H9 (cell line): Measurements from ENCODE around the gene RFX8. TPM values are rescaled to one million over a fixed set of nuclear protein-coding genes. Genes with fewer than 3 reads are reported as not detected.

Experiments used
- DNase-seq: peaks from one replicate; pipeline ENCODE4 v3.0.0-alpha.2; 2017
- H2AFZ ChIP-seq: one replicate; pipeline ENCODE4 v1.6.1; 2013; ENCODE audit warnings: mild to moderate bottlenecking, low read length, control low read depth, moderate library complexity
- H2AK5ac ChIP-seq: 2 replicates; pipeline ENCODE4 v1.6.1; 2013; ENCODE audit warnings: low read length, control low read depth, mixed read lengths; ENCODE audit not compliant: insufficient read length
- H2BK120ac ChIP-seq: one replicate; pipeline ENCODE4 v1.6.1; 2013; ENCODE audit warnings: low read depth, mild to moderate bottlenecking, low read length, control low read depth, inconsistent platforms; ENCODE audit not compliant: poor library complexity, severe bottlenecking
- H2BK12ac ChIP-seq: 2 replicates; pipeline ENCODE4 v1.6.1; 2013; ENCODE audit warnings: low read length, control low read depth, mixed read lengths, low read depth; ENCODE audit not compliant: insufficient read length
- H2BK15ac ChIP-seq: 2 replicates; pipeline ENCODE4 v1.6.1; 2013; ENCODE audit warnings: low read depth, low read length, control low read depth
- H2BK20ac ChIP-seq: one replicate; pipeline ENCODE4 v1.6.1; 2013; ENCODE audit warnings: low read depth, mild to moderate bottlenecking, low read length, control low read depth, inconsistent platforms; ENCODE audit not compliant: poor library complexity, severe bottlenecking
- H2BK5ac ChIP-seq: 2 replicates; pipeline ENCODE4 v1.6.1; 2013; ENCODE audit warnings: low read length, control low read depth, mixed read lengths; ENCODE audit not compliant: insufficient read length
- H3K14ac ChIP-seq: 2 replicates; pipeline ENCODE4 v1.6.1; 2013; ENCODE audit warnings: low read length, control low read depth; ENCODE audit not compliant: insufficient read depth
- H3K18ac ChIP-seq: 2 replicates; pipeline ENCODE4 v1.6.1; 2013; ENCODE audit warnings: low read depth, mild to moderate bottlenecking, mixed read lengths, low read length, control low read depth; ENCODE audit not compliant: insufficient read length
- H3K23ac ChIP-seq: 2 replicates; pipeline ENCODE4 v1.6.1; 2013; ENCODE audit warnings: low read length, control low read depth, mixed read lengths, low read depth; ENCODE audit not compliant: insufficient read length
- H3K23me2 ChIP-seq: 2 replicates; pipeline ENCODE4 v1.6.1; 2013; ENCODE audit warnings: low read depth, mild to moderate bottlenecking, mixed read lengths, low read length, control low read depth; ENCODE audit not compliant: insufficient read length, poor library complexity, severe bottlenecking
- H3K27ac ChIP-seq: 2 replicates; pipeline ENCODE4 v1.5.1; 2013; ENCODE audit warnings: low read length, control low read depth, mixed read lengths, low read depth; ENCODE audit not compliant: insufficient read length
- H3K27me3 ChIP-seq: 2 replicates; pipeline ENCODE4 v1.6.1; 2013; ENCODE audit warnings: low read length, control low read depth, inconsistent platforms; ENCODE audit not compliant: insufficient read depth
- H3K4ac ChIP-seq: 2 replicates; pipeline ENCODE4 v1.6.1; 2013; ENCODE audit warnings: low read depth, mild to moderate bottlenecking, control low read depth, inconsistent platforms, low read length, moderate library complexity
- H3K4me1 ChIP-seq: 2 replicates; pipeline ENCODE4 v1.6.1; 2013; ENCODE audit warnings: low read length, control low read depth, inconsistent platforms; ENCODE audit not compliant: insufficient read depth
- H3K4me2 ChIP-seq: 2 replicates; pipeline ENCODE4 v1.6.1; 2013; ENCODE audit warnings: low read length, control low read depth, mixed read lengths; ENCODE audit not compliant: insufficient read length, insufficient read depth
- H3K56ac ChIP-seq: 2 replicates; pipeline ENCODE4 v1.6.1; 2013; ENCODE audit warnings: low read depth, mild to moderate bottlenecking, mixed read lengths, low read length, control low read depth; ENCODE audit not compliant: insufficient read length
- H3K79me1 ChIP-seq: 2 replicates; pipeline ENCODE4 v1.6.1; 2013; ENCODE audit warnings: low read depth, mild to moderate bottlenecking, moderate library complexity, low read length, control low read depth, inconsistent platforms; ENCODE audit not compliant: insufficient read depth, poor library complexity, severe bottlenecking
- H3K79me2 ChIP-seq: 2 replicates; pipeline ENCODE4 v1.6.1; 2013; ENCODE audit warnings: low read length, control low read depth, inconsistent platforms; ENCODE audit not compliant: insufficient read depth
- H3K9ac ChIP-seq: 2 replicates; pipeline ENCODE4 v1.6.1; 2013; ENCODE audit warnings: low read length, control low read depth, mixed read lengths; ENCODE audit not compliant: insufficient read length; ENCODE audit errors: extremely low read depth
- H3K9me3 ChIP-seq: one replicate; pipeline ENCODE4 v1.6.1; 2013; ENCODE audit warnings: low read depth, low read length, inconsistent platforms; ENCODE audit not compliant: control insufficient read depth
- H3T11ph ChIP-seq: one replicate; pipeline ENCODE4 v1.6.1; 2013; ENCODE audit warnings: mild to moderate bottlenecking, low read length, control low read depth, inconsistent platforms
- H4K20me1 ChIP-seq: one replicate; pipeline ENCODE4 v1.6.1; 2013; ENCODE audit not compliant: control insufficient read depth, insufficient read length, insufficient read depth
- H4K5ac ChIP-seq: 2 replicates; pipeline ENCODE4 v1.6.1; 2013; ENCODE audit warnings: low read depth, mild to moderate bottlenecking, mixed read lengths, low read length, control low read depth; ENCODE audit not compliant: insufficient read length
- H4K8ac ChIP-seq: replicated peaks from 2 replicates; pipeline ENCODE4 v1.6.1; 2013; ENCODE audit warnings: low read length, control low read depth, mixed read lengths, low read depth; ENCODE audit not compliant: insufficient read length
- H4K91ac ChIP-seq: 2 replicates; pipeline ENCODE4 v1.6.1; 2013; ENCODE audit warnings: low read depth, mild to moderate bottlenecking, moderate library complexity, mixed read lengths, low read length, control low read depth; ENCODE audit not compliant: insufficient read length
- H3K27ac Mint-ChIP-seq, 3 experiments: 2 replicates in 2 of 3; 3 replicates in 1 of 3; pipeline ENCODE4 v1.8.0; 2020 to 2021; ENCODE audit warnings: mixed read lengths in 3 of 3, mild to moderate bottlenecking in 1 of 3, moderate library complexity in 1 of 3
- H3K27me3 Mint-ChIP-seq: 2 replicates; pipeline ENCODE4 v1.8.0; 2021; ENCODE audit warnings: low read depth, mild to moderate bottlenecking, moderate library complexity, mixed read lengths
- H3K36me3 Mint-ChIP-seq, 3 experiments: 2 replicates in 2 of 3; 3 replicates in 1 of 3; pipeline ENCODE4 v1.8.0; 2020 to 2021; ENCODE audit warnings: low read depth in 3 of 3, mixed read lengths in 3 of 3; ENCODE audit not compliant: insufficient read depth in 1 of 3
- H3K4me1 Mint-ChIP-seq, 2 experiments: 2 replicates each; pipeline ENCODE4 v1.8.0; 2020; ENCODE audit warnings: mixed read lengths in 2 of 2
- H3K4me3 Mint-ChIP-seq, 2 experiments: 2 replicates in 1 of 2; 3 replicates in 1 of 2; pipeline ENCODE4 v1.8.0; 2020 to 2021; ENCODE audit warnings: mild to moderate bottlenecking in 2 of 2, mixed read lengths in 2 of 2, moderate library complexity in 1 of 2
- H3K9me3 Mint-ChIP-seq, 2 experiments: 2 replicates in 1 of 2; 3 replicates in 1 of 2; pipeline ENCODE4 v1.8.0; 2020; ENCODE audit warnings: mild to moderate bottlenecking in 2 of 2, mixed read lengths in 2 of 2, moderate library complexity in 1 of 2
- WGBS: extraction: QIAGEN DNeasy Blood & Tissue Kit; methylation state at CpG from one replicate; pipeline ENCODE4 v1.1.7; 2013; ENCODE audit warnings: missing lambda C conversion rate, low lambda C conversion rate, mixed read lengths; ENCODE audit not compliant: insufficient read length; ENCODE audit errors: extremely low coverage; 5-methylcytosine and 5-hydroxymethylcytosine counted together
- total RNA-seq: library from RNA; stranded (reverse); gene quantifications from 2 replicates; pipeline ENCODE4 v1.2.1, GENCODE V29; 2021
- TF ChIP-seq, protein P1 (sequence below): fragments of 200-600 bp; sonication (generic); conservative IDR thresholded peaks from 3 replicates; pipeline ENCODE4 v1.8.0; 2021; ENCODE audit warnings: antibody characterized with exemption, mild to moderate bottlenecking

Gene RFX8
- total RNA-seq, 1 experiment from 2014 or later = 0.22 TPM

DNA sequence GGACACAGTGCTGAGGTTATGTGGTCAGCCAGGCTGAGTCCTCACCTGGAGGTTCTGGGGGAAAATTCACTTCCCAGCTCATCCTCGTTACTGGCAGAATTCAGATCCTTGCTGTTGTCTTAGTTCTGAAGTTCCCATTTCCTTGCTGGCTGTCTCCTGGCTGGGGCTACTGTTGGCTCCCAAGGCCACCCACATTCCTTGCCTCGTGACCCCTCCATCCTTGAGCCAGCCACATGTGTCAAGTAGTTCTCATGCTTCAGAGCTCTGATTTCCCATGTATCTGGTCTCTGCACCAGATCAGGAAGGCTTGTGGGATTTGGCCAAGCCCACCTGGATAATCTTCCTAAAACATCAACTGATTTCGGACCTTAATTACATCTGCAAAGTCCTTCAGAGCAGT, 38.1 kb upstream of the RFX8 start:
- no peak overlapping the region for H4K5ac ChIP-seq
- peaks cover 8% of the 10 kb centered on the region for H3K4me1 ChIP-seq
- WGBS = no CpG with 5 or more reads among the region's 3 CpGs
- H3K9me3 ChIP-seq = no peaks in the 10 kb centered on the region
- TF ChIP-seq, protein P1, sequence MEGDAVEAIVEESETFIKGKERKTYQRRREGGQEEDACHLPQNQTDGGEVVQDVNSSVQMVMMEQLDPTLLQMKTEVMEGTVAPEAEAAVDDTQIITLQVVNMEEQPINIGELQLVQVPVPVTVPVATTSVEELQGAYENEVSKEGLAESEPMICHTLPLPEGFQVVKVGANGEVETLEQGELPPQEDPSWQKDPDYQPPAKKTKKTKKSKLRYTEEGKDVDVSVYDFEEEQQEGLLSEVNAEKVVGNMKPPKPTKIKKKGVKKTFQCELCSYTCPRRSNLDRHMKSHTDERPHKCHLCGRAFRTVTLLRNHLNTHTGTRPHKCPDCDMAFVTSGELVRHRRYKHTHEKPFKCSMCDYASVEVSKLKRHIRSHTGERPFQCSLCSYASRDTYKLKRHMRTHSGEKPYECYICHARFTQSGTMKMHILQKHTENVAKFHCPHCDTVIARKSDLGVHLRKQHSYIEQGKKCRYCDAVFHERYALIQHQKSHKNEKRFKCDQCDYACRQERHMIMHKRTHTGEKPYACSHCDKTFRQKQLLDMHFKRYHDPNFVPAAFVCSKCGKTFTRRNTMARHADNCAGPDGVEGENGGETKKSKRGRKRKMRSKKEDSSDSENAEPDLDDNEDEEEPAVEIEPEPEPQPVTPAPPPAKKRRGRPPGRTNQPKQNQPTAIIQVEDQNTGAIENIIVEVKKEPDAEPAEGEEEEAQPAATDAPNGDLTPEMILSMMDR = no peak
- no peak overlapping the region for H3K18ac ChIP-seq
- H3T11ph ChIP-seq = no peak overlapping the region
- H2BK12ac ChIP-seq = no peak overlapping the region
- H3K4me2 ChIP-seq = no peak overlapping the region
- H4K91ac ChIP-seq = no peak overlapping the region
- Mint-ChIP-seq H3K9me3 (peaks cover 15% of the 10 kb centered on the region in 2 experiments), H3K4me1 (peaks cover 19 to 24% of the 10 kb centered on the region in 2 experiments), H3K27me3 (peaks cover 11% of the 10 kb centered on the region), H3K27ac (no peak overlapping the region), H3K36me3 (peaks cover 6 to 15% (median 8%) of the 10 kb centered on the region in 3 experiments), H3K4me3 (no peak overlapping the region)
- no peak overlapping the region for H2BK20ac ChIP-seq
- no peak overlapping the region for H3K27ac ChIP-seq
- H4K8ac ChIP-seq = no peak overlapping the region
- no peaks in the 10 kb centered on the region for H3K79me2 ChIP-seq
- no peak overlapping the region for H2BK15ac ChIP-seq
- no peaks in the 10 kb centered on the region for H3K23me2 ChIP-seq
- no peak overlapping the region for H2AK5ac ChIP-seq
- no peak overlapping the region for H2AFZ ChIP-seq
- no peaks in the 10 kb centered on the region for H4K20me1 ChIP-seq
- DNase-seq = no peak
- no peak overlapping the region for H3K23ac ChIP-seq
- H2BK120ac ChIP-seq = no peak overlapping the region
- H3K79me1 ChIP-seq = no peaks in the 10 kb centered on the region
- H3K9ac ChIP-seq = no peak overlapping the region
- no peaks in the 10 kb centered on the region for H3K27me3 ChIP-seq
- H3K56ac ChIP-seq = no peak overlapping the region
- no peak overlapping the region for H3K14ac ChIP-seq
- H2BK5ac ChIP-seq = no peak overlapping the region
- no peak overlapping the region for H3K4ac ChIP-seq
